K562 (cell line): ENCODE measurements around the gene MMP24OS. TPM values are rescaled to one million over a fixed set of nuclear protein-coding genes. Genes with fewer than 3 reads are reported as not detected.

Source experiments
- ATAC-seq: fragments of 200-7000 bp; cut with Tn5 transposase; 3 replicates; pipeline ENCODE4 v1.9.1; 2020; ENCODE audit warnings: moderate library complexity
- BruUV-seq: library from RNA; stranded (reverse); fragments of 400-500 nt; replicated peaks from 2 replicates; lab custom pipeline; 2021; lab: Mats Ljungman, UMichigan
- CTCF ChIA-PET: fragments of 300-600 bp; formaldehyde crosslinking; extraction: SDS; loops from one replicate; lab custom pipeline; 2021; ENCODE audit warnings: low intra/inter-chr PET ratio; lab: Yijun Ruan, JAX
- POLR2A ChIA-PET: fragments of 300-600, 350-650 bp; sonication (Branson Sonifier 250); formaldehyde crosslinking; extraction: SDS; loops from one replicate; lab custom pipeline; 2021; ENCODE audit warnings: antibody characterized with exemption, inconsistent platforms; lab: Yijun Ruan, JAX
- DNase-seq, 4 experiments: peaks; one replicate each; pipeline versions ENCODE4 v3.0.0 to v3.0.0-alpha.2; 2011 to 2018; ENCODE audit warnings: low spot score in 3 of 4, mixed read lengths in 3 of 4; ENCODE audit errors: extremely low read depth in 1 of 4
- FAIRE-seq: peaks from 2 replicates; lab custom pipeline; 2011; peaks lifted over from hg19 to GRCh38; lab: Jason Lieb, UNC
- H2AFZ ChIP-seq: 2 replicates; pipeline ENCODE4 v1.6.0; 2011; ENCODE audit warnings: low read depth, low read length, control low read depth, inconsistent platforms
- H3K27ac ChIP-seq: fragments of 200-600 bp; 3 replicates; pipeline ENCODE4 v1.8.0; 2011; ENCODE audit warnings: low read depth, mild to moderate bottlenecking, control low read depth, inconsistent platforms, low read length, moderate library complexity, mixed read lengths; ENCODE audit errors: extremely low read depth
- H3K27me3 ChIP-seq, 2 experiments: fragments of 300-600 bp in 1 of 2; 2 replicates in 1 of 2; 3 replicates in 1 of 2; pipeline versions ENCODE4 v1.6.0 to v1.8.0; 2011; ENCODE audit warnings: inconsistent platforms in 2 of 2, low read length in 2 of 2, mild to moderate bottlenecking in 1 of 2, mixed read lengths in 1 of 2, moderate library complexity in 1 of 2; ENCODE audit not compliant: control insufficient read depth in 2 of 2, insufficient read depth in 2 of 2
- H3K36me3 ChIP-seq: fragments of 300-600 bp; 3 replicates; pipeline ENCODE4 v1.8.0; 2011; ENCODE audit warnings: mild to moderate bottlenecking, low read length, inconsistent platforms; ENCODE audit not compliant: control insufficient read depth, insufficient read depth
- H3K4me1 ChIP-seq, 2 experiments: fragments of 200-600 bp in 1 of 2; replicated peaks in 1 of 2; 2 replicates in 1 of 2; 3 replicates in 1 of 2; pipeline versions ENCODE4 v1.5.1 to v1.8.0; 2011; ENCODE audit warnings: inconsistent platforms in 2 of 2, low read length in 2 of 2, mild to moderate bottlenecking in 1 of 2, mixed read lengths in 1 of 2, moderate library complexity in 1 of 2; ENCODE audit not compliant: control insufficient read depth in 2 of 2, insufficient read depth in 2 of 2
- H3K4me2 ChIP-seq: 2 replicates; pipeline ENCODE4 v1.6.1; 2011; ENCODE audit warnings: low read length, control low read depth, inconsistent platforms, mixed read lengths; ENCODE audit not compliant: insufficient read depth
- H3K4me3 ChIP-seq: fragments of 200-600 bp; sonication (generic), shearing (Covaris generic); 2 replicates; pipeline ENCODE4 v1.5.1; 2016; ENCODE audit warnings: control low read depth, inconsistent platforms
- H3K79me2 ChIP-seq: fragments of 200-600 bp; 3 replicates; pipeline ENCODE4 v1.8.0; 2011; ENCODE audit warnings: low read length, inconsistent platforms; ENCODE audit not compliant: control insufficient read depth, insufficient read depth
- H3K9ac ChIP-seq, 2 experiments: 2 replicates each; pipeline versions ENCODE4 v1.6.0 to v1.6.1; 2011; ENCODE audit warnings: low read depth in 2 of 2, low read length in 2 of 2, control low read depth in 1 of 2, inconsistent platforms in 1 of 2, mild to moderate bottlenecking in 1 of 2, mixed read lengths in 1 of 2; ENCODE audit not compliant: insufficient read depth in 1 of 2
- H3K9me1 ChIP-seq: one replicate; pipeline ENCODE4 v1.6.0; 2011; ENCODE audit warnings: inconsistent platforms, mild to moderate bottlenecking, low read length, moderate library complexity; ENCODE audit not compliant: control insufficient read depth, insufficient read depth
- H3K9me3 ChIP-seq: replicated peaks from 2 replicates; pipeline ENCODE4 v1.5.1; 2011; ENCODE audit warnings: low read depth, low read length, inconsistent platforms; ENCODE audit not compliant: control insufficient read depth, insufficient read depth
- H4K20me1 ChIP-seq: replicated peaks from 2 replicates; pipeline ENCODE4 v1.6.1; 2011; ENCODE audit warnings: low read length, inconsistent platforms, mixed read lengths; ENCODE audit not compliant: control insufficient read depth, insufficient read depth
- KLF1 ChIP-seq: fragments of 450-650 bp; IDR thresholded peaks from 2 replicates; pipeline ENCODE4 v1.6.1; 2016; ENCODE audit warnings: missing genetic modification characterization, missing compliant biosample characterization
- RBM25 ChIP-seq: fragments of 200-400 bp; formaldehyde crosslinking; IDR thresholded peaks from 2 replicates; pipeline ENCODE4 v1.6.1; 2018; ENCODE audit warnings: low read length, low read depth, moderate library complexity; ENCODE audit not compliant: severe bottlenecking
- SLC30A9 ChIP-seq: fragments of 250-450 bp; sonication (Bioruptor Pico); IDR thresholded peaks from 2 replicates; pipeline ENCODE4 v1.8.0; 2022; ENCODE audit warnings: mild to moderate bottlenecking, moderate library complexity
- ZKSCAN8 ChIP-seq: fragments of 200-800 bp; sonication (Bioruptor generic); IDR thresholded peaks from 2 replicates; pipeline ENCODE4 v1.6.1; 2016; ENCODE audit warnings: missing genetic modification characterization, missing compliant biosample characterization
- WGBS: fragments of 100-300 bp; shearing (Covaris generic); methylation state at CpG from one replicate; pipeline ENCODE4 v1.1.6; 2016; ENCODE audit warnings: low coverage, mixed read lengths; ENCODE audit not compliant: insufficient coverage; ENCODE audit errors: missing lambda C conversion rate; 5-methylcytosine and 5-hydroxymethylcytosine counted together
- in situ Hi-C: fragments of 300-500 bp; cut with MboI; formaldehyde crosslinking; loops from 4 replicates; pipeline ENCODE4 v1.15.0; 2018; ENCODE audit warnings: inconsistent platforms, mixed read lengths
- intact Hi-C: fragments of 100-400 bp; cut with micrococcal nuclease; formaldehyde crosslinking; loops from 2 replicates; pipeline ENCODE4 v1.14.2; 2022
- polyA plus RNA-seq, 8 experiments: library from polyadenylated mRNA; depleted of rRNA in 4 of 8; stranded (reverse) in 5 of 8; unstranded in 3 of 8; fragments of >200 nt; fragmentation: Nextera tagmentation in 2 of 8; fragmentation: Illumina TruSeq in 1 of 8; extraction: Ambion mirVana in 2 of 8; extraction: Trizol in 1 of 8; gene quantifications; 2 replicates each; pipeline versions ENCODE4 v1.2.1 to v1.2.3, GENCODE V29; 2011 to 2014; ENCODE audit warnings: inconsistent platforms in 1 of 8, missing spikeins in 1 of 8
- total RNA-seq, 7 experiments: library from RNA; depleted of rRNA in 6 of 7; stranded (reverse); fragments of >200 nt in 6 of 7; fragmentation: Illumina TruSeq in 2 of 7; extraction: Trizol in 2 of 7; gene quantifications; 2 replicates each; pipeline versions ENCODE4 v1.2.1 to v1.2.3, GENCODE V29; 2011 to 2021; ENCODE audit warnings: low replicate concordance in 1 of 7
- TF ChIP-seq, protein P1 (sequence below): fragments of 250-450 bp; sonication (Bioruptor Pico); IDR thresholded peaks from 2 replicates; pipeline ENCODE4 v1.5.0; 2021

Gene MMP24OS
- total and polyA plus RNA-seq, 9 of the 15 experiments (the other 6 are each of a cell fraction or from before 2014, with no cell fraction given): 0.92 to 41.5 (median 11.4) TPM

DNA sequence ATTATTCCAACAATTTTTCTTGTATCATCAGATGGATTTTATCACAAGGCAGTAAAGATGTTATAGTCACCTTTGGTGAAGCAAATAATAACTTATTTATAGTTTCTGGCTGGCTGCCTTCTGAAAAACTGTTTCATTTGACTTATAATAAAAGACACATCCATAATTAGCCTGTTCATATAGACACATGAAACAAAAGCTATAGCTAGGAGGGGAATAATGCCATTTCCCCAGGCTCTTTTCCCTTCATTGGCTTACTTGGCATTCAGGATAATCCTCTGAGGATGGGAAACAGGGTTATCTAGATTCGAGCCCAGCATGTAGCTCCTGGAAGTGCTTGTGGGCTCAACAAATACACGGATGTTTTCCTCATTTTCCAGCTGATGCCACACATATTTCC is 33.9 kb downstream of the MMP24OS start:
- Histone ChIP-seq H3K9ac (no peak overlapping the region), H2AFZ (no peak overlapping the region), H3K9me3 (no peaks in the 10 kb centered on the region), H3K79me2 (no peaks in the 10 kb centered on the region), H3K9me1 (no peaks in the 10 kb centered on the region), H3K4me1 (no peaks in the 10 kb centered on the region; a peak in 1 of 5 replicates), H3K27me3 (peaks cover 19 to 59% of the 10 kb centered on the region in 2 experiments; a peak in 4 of 5 replicates), H4K20me1 (peaks cover 5% of the 10 kb centered on the region; the same call in 1 of the 2 replicates), H3K36me3 (no peaks in the 10 kb centered on the region), H3K4me3 (no peak overlapping the region), H3K4me2 (no peak overlapping the region), H3K27ac (no peak overlapping the region)
- intact Hi-C loops: no loop called here
- in situ Hi-C loops: loop anchor here (10.0 kb wide), 1 partner anchor 389 kb away; no protein-coding TSS in a partner anchor
- WGBS: 0% methylated on average over 2 of the region's 2 CpGs
- POLR2A ChIA-PET: no interaction called here
- FAIRE-seq: no peak
- TF ChIP-seq SLC30A9 (CRISPR knock-in tag): no peak
- TF ChIP-seq, protein P1, sequence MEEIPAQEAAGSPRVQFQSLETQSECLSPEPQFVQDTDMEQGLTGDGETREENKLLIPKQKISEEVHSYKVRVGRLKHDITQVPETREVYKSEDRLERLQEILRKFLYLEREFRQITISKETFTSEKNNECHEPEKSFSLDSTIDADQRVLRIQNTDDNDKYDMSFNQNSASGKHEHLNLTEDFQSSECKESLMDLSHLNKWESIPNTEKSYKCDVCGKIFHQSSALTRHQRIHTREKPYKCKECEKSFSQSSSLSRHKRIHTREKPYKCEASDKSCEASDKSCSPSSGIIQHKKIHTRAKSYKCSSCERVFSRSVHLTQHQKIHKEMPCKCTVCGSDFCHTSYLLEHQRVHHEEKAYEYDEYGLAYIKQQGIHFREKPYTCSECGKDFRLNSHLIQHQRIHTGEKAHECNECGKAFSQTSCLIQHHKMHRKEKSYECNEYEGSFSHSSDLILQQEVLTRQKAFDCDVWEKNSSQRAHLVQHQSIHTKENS: no peak
- no TSS peak for BruUV-seq
- CTCF ChIA-PET: no interaction called here
- DNase-seq: no peak
- ATAC-seq: no peak

DNA sequence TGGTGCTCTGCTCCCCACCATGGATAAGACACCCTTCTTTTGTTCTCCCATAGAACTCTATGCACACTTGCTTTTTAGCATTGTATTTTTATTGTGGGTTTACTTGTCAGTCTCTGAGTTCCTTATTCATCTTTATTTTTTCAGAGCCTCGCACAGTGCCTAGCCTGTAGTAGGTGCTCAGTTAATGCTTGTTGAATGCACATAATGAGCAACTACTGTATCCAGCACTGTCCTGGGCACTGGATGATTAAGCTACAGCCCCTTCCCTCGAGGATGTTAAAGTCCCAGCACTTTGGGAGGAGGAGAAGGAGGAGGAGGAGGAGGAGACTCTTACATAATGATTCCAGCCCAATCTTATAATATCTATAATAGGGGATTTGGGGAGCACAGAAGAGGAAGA is 34.6 kb downstream of the MMP24OS start:
- Histone ChIP-seq H3K9ac (no peak overlapping the region), H3K27ac (no peak overlapping the region), H3K4me1 (no peaks in the 10 kb centered on the region; a peak in 1 of 5 replicates), H3K9me3 (no peaks in the 10 kb centered on the region), H3K9me1 (no peaks in the 10 kb centered on the region), H3K79me2 (no peaks in the 10 kb centered on the region), H3K27me3 (peaks cover 18 to 56% of the 10 kb centered on the region in 2 experiments), H3K4me2 (no peak overlapping the region), H3K36me3 (no peaks in the 10 kb centered on the region), H2AFZ (no peak overlapping the region), H3K4me3 (no peak overlapping the region), H4K20me1 (peaks cover 5% of the 10 kb centered on the region; the same call in 1 of the 2 replicates)
- TF ChIP-seq ZKSCAN8 (CRISPR knock-in tag): 0 out of 2 replicates have a peak, but pooled peaks have one; percentile 72
- TF ChIP-seq KLF1 (tag): no peak
- TF ChIP-seq RBM25: peak; percentile 46
- ChIA-PET POLR2A (interaction anchor here (0.6 kb wide), 1 partner anchor 8 kb away, joined by 3 read pairs; no protein-coding TSS in a partner anchor), CTCF (no interaction called here)
- 3% methylated on average over 2 of the region's 2 CpGs for WGBS
- DNase-seq (no peak), ATAC-seq (no peak), FAIRE-seq (no peak)
- in situ Hi-C loops: loop anchor here (10.0 kb wide), 1 partner anchor 389 kb away; no protein-coding TSS in a partner anchor
- BruUV-seq: no TSS peak
- intact Hi-C loops: no loop called here
